Spleen (tissue), 3 donors: ENCODE results near the gene AP2S1.

Experiments
- POLR2A ChIP-seq, 3 donors: fragments of 450-650 bp; IDR thresholded peaks; one replicate each; pipeline ENCODE4 v1.5.1; 2017; ENCODE audit warnings: antibody characterized with exemption in 3 of 3, mild to moderate bottlenecking in 1 of 3
- POLR2AphosphoS5 ChIP-seq, 3 donors: sonication (generic); formaldehyde crosslinking; IDR thresholded peaks; one replicate each; pipeline ENCODE4 v1.5.1; 2017; ENCODE audit warnings: antibody characterized with exemption in 3 of 3

GRCh38 chr19:46852830-46853229, 2.2 kb upstream of the AP2S1 start:
- no peak for TF ChIP-seq POLR2A (IDR thresholded peaks at IDR 0.05)
- TF ChIP-seq POLR2AphosphoS5 (IDR thresholded peaks at IDR 0.05) = no peak
